Measurements from ENCODE around the gene TBC1D1.

Gene TBC1D1

DNA sequence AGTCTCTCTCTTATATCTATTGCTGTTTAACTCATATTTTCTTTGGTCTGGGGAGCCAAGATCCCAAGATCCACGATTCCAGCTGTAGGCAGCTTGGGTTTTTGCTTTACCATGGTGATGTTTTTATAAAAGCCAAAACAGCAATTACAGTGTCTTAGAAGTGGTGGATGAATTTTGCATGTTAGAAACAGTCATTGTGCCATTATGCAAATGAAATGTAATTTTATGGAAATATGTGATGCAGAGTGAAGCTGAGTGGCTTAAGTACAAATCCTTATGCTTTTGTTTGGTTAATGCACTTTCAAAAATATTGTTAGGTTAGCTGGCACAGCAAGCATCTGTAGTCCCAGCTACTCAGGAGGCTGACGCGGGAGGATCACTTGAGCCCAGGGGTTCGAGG, 36.5 kb downstream of the TBC1D1 start:
- Histone ChIP-seq H2BK12ac (ENCODE audit: low read length) (no peak overlapping the region), H4K12ac (ENCODE audit: low read depth, low read length) (no peak overlapping the region), H3K27me3 (ENCODE audit: insufficient read depth, low read length) (no peaks in the 10 kb centered on the region), H4K91ac (ENCODE audit: low read depth, low read length) (no peak overlapping the region), H3K27ac (ENCODE audit: low read depth, low read length) (no peak overlapping the region), H2AFZ (ENCODE audit: insufficient read depth, low read length, poor library complexity) (no peak overlapping the region), H3K36me3 (ENCODE audit: control insufficient read depth in 1 of 2, insufficient read depth in 2 of 2, low read length in 2 of 2) (no peaks in the 10 kb centered on the region), H3K79me1 (ENCODE audit: low read length) (no peaks in the 10 kb centered on the region), H4K8ac (ENCODE audit: low read depth, low read length) (no peak overlapping the region), H3K9me3 (ENCODE audit: insufficient read depth, low read depth, low read length) (no peaks in the 10 kb centered on the region), H3K4me3 (ENCODE audit: low read depth, low read length) (no peak overlapping the region), H2AK5ac (ENCODE audit: low read length) (no peak overlapping the region), H3K18ac (ENCODE audit: low read length) (no peak overlapping the region), H3K79me2 (ENCODE audit: control insufficient read depth, insufficient read depth, low read length, poor library complexity) (no peaks in the 10 kb centered on the region), H2BK5ac (ENCODE audit: low read depth, low read length, poor library complexity) (no peak overlapping the region), H3K4me1 (ENCODE audit: control insufficient read depth in 1 of 2, insufficient read depth in 2 of 2, low read length in 2 of 2) (no peaks in the 10 kb centered on the region), H3K9ac (ENCODE audit: low read length) (no peak overlapping the region), H3K4ac (ENCODE audit: low read depth, low read length) (no peak overlapping the region), H3K14ac (ENCODE audit: low read length) (no peak overlapping the region), H3K4me2 (ENCODE audit: low read length) (no peak overlapping the region), H2BK120ac (ENCODE audit: insufficient read depth, low read length, poor library complexity) (no peak overlapping the region), H3K23ac (ENCODE audit: low read length) (no peak overlapping the region)
- WGBS (ENCODE audit: extremely low coverage, insufficient coverage, insufficient read length), result no CpG with 5 or more reads among the region's 4 CpGs
- no peak for DNase-seq

DNA sequence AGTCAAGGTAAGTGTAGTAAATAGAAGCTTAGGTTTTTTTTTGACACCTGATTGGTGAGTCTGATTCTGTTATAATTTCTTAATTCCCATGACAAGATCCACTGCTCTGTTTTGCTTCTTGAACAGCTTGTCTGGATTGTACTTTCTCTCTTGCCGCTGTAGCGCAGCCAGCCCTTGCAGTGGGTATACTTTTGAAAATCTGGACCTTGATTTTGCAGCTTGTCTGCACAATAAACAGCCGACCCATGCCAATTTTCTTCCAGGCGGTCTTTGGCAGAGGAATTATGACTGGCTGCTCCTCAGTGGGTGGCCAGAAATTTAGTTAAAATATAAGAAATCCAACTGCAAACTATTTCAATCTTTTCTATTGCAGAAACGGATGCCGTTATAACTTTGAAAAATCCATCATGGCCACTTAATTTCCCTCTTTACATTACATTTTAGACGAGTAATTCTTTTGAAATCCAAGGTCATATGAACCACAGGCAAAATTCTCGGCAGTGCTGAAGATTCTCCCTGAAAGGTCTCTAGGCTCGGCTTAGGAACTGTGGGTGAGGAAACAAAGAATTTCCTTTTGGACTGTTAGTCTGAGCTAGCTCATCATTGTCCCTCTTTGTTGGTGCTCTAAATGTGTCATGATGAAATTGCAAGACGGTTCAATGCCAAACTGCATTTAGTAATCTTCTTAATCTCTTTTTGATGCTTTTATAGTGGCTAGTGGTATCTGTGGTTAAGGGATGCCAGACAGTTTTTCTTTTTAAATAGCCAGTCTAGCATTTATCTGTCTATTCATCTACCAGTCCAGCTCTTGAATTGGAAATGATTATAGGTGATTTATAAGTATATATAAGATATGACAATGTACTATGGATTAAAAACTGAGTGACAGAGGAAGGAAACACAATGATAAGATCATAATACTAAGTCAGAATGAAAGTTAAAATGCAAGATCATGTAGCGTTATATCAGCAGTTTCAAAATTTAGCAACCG, 37.8 kb downstream of the TBC1D1 start:
- H3K4me3 ChIP-seq (ENCODE audit: low read depth, low read length), result no peak overlapping the region
- H3K9me3 ChIP-seq (ENCODE audit: insufficient read depth, low read depth, low read length), result no peaks in the 10 kb centered on the region
- H4K8ac ChIP-seq (ENCODE audit: low read depth, low read length), result no peak overlapping the region
- H3K9ac ChIP-seq (ENCODE audit: low read length), result no peak overlapping the region
- H3K4me1 ChIP-seq (ENCODE audit: control insufficient read depth in 1 of 2, insufficient read depth in 2 of 2, low read length in 2 of 2), result no peaks in the 10 kb centered on the region
- H3K14ac ChIP-seq (ENCODE audit: low read length), result no peak overlapping the region
- no peak overlapping the region for H3K23ac ChIP-seq (ENCODE audit: low read length)
- no peak overlapping the region for H2BK12ac ChIP-seq (ENCODE audit: low read length)
- no peak overlapping the region for H3K4me2 ChIP-seq (ENCODE audit: low read length)
- H3K79me2 ChIP-seq (ENCODE audit: control insufficient read depth, insufficient read depth, low read length, poor library complexity), result no peaks in the 10 kb centered on the region
- H3K4ac ChIP-seq (ENCODE audit: low read depth, low read length), result no peak overlapping the region
- DNase-seq, result no peak
- no peaks in the 10 kb centered on the region for H3K36me3 ChIP-seq (ENCODE audit: control insufficient read depth in 1 of 2, insufficient read depth in 2 of 2, low read length in 2 of 2)
- H3K79me1 ChIP-seq (ENCODE audit: low read length), result no peaks in the 10 kb centered on the region
- no peaks in the 10 kb centered on the region for H3K27me3 ChIP-seq (ENCODE audit: insufficient read depth, low read length)
- no peak overlapping the region for H3K27ac ChIP-seq (ENCODE audit: low read depth, low read length)
- no peak overlapping the region for H4K91ac ChIP-seq (ENCODE audit: low read depth, low read length)
- no peak overlapping the region for H2BK120ac ChIP-seq (ENCODE audit: insufficient read depth, low read length, poor library complexity)
- no peak overlapping the region for H2BK5ac ChIP-seq (ENCODE audit: low read depth, low read length, poor library complexity)
- WGBS (ENCODE audit: extremely low coverage, insufficient coverage, insufficient read length), result no CpG with 5 or more reads among the region's 12 CpGs
- no peak overlapping the region for H2AK5ac ChIP-seq (ENCODE audit: low read length)
- no peak overlapping the region for H2AFZ ChIP-seq (ENCODE audit: insufficient read depth, low read length, poor library complexity)
- no peak overlapping the region for H3K18ac ChIP-seq (ENCODE audit: low read length)
- no peak overlapping the region for H4K12ac ChIP-seq (ENCODE audit: low read depth, low read length)

DNA sequence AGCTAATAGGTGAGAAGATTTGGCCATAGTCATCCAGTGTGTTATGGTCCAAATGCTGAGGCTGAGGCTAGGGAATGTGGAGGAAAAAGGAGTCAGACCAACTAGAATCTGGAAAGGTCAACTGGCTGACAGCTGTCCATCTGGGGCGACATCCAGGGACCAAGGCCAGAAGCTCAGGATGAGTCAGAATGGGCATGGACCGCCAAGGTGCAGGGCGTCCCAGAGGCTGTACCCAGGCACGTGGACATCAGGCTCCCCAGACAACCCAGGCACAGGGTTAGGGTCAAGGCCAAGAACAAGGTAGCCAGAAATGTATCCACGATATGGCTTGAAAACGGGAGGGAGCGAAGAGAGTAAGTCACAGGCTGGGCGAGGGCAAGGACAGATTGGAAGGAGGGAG, 43.2 kb downstream of the TBC1D1 start:
- Histone ChIP-seq H3K36me3 (ENCODE audit: control insufficient read depth in 1 of 2, insufficient read depth in 2 of 2, low read length in 2 of 2) (no peaks in the 10 kb centered on the region), H4K91ac (ENCODE audit: low read depth, low read length) (no peak overlapping the region), H3K4me3 (ENCODE audit: low read depth, low read length) (no peak overlapping the region), H3K4ac (ENCODE audit: low read depth, low read length) (no peak overlapping the region), H3K79me1 (ENCODE audit: low read length) (no peaks in the 10 kb centered on the region), H2AFZ (ENCODE audit: insufficient read depth, low read length, poor library complexity) (no peak overlapping the region), H4K8ac (ENCODE audit: low read depth, low read length) (no peak overlapping the region), H3K23ac (ENCODE audit: low read length) (no peak overlapping the region), H2AK5ac (ENCODE audit: low read length) (no peak overlapping the region), H3K27me3 (ENCODE audit: insufficient read depth, low read length) (no peaks in the 10 kb centered on the region), H2BK5ac (ENCODE audit: low read depth, low read length, poor library complexity) (no peak overlapping the region), H3K4me1 (ENCODE audit: control insufficient read depth in 1 of 2, insufficient read depth in 2 of 2, low read length in 2 of 2) (no peaks in the 10 kb centered on the region), H3K9me3 (ENCODE audit: insufficient read depth, low read depth, low read length) (no peaks in the 10 kb centered on the region), H2BK12ac (ENCODE audit: low read length) (no peak overlapping the region), H3K79me2 (ENCODE audit: control insufficient read depth, insufficient read depth, low read length, poor library complexity) (no peaks in the 10 kb centered on the region), H3K4me2 (ENCODE audit: low read length) (no peak overlapping the region), H3K27ac (ENCODE audit: low read depth, low read length) (no peak overlapping the region), H4K12ac (ENCODE audit: low read depth, low read length) (no peak overlapping the region), H2BK120ac (ENCODE audit: insufficient read depth, low read length, poor library complexity) (no peak overlapping the region), H3K9ac (ENCODE audit: low read length) (no peak overlapping the region), H3K14ac (ENCODE audit: low read length) (no peak overlapping the region), H3K18ac (ENCODE audit: low read length) (no peak overlapping the region)
- no peak for DNase-seq
- no CpG with 5 or more reads among the region's 8 CpGs for WGBS (ENCODE audit: extremely low coverage, insufficient coverage, insufficient read length)

DNA sequence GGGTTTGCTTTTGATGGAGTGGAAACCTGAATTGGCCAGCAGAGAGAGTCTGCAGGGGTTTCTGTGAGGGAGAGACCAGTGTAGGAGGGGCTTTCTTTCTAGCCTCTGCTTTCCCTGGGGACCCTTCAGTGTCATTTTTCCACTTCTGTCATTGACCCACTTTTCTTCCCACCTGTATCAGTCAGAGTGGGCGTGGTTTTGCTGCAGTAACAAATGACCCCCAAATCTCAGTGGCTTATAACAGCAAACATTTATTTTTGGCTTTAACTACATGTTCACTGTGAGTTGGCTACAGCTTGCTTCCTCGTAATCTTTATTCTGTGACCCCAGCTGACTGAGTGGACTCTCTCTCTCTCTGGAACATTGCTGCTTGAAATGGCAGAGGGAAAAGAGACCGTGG, 43.7 kb downstream of the TBC1D1 start:
- H3K14ac ChIP-seq (ENCODE audit: low read length), result no peak overlapping the region
- WGBS (ENCODE audit: extremely low coverage, insufficient coverage, insufficient read length), result no CpG with 5 or more reads among the region's 3 CpGs
- no peak overlapping the region for H3K4me3 ChIP-seq (ENCODE audit: low read depth, low read length)
- H3K9me3 ChIP-seq (ENCODE audit: insufficient read depth, low read depth, low read length), result no peaks in the 10 kb centered on the region
- no peaks in the 10 kb centered on the region for H3K79me1 ChIP-seq (ENCODE audit: low read length)
- no peak overlapping the region for H2AFZ ChIP-seq (ENCODE audit: insufficient read depth, low read length, poor library complexity)
- H3K4me2 ChIP-seq (ENCODE audit: low read length), result no peak overlapping the region
- no peak overlapping the region for H3K4ac ChIP-seq (ENCODE audit: low read depth, low read length)
- no peak overlapping the region for H4K8ac ChIP-seq (ENCODE audit: low read depth, low read length)
- H4K12ac ChIP-seq (ENCODE audit: low read depth, low read length), result no peak overlapping the region
- H3K9ac ChIP-seq (ENCODE audit: low read length), result no peak overlapping the region
- no peak overlapping the region for H4K91ac ChIP-seq (ENCODE audit: low read depth, low read length)
- H2BK5ac ChIP-seq (ENCODE audit: low read depth, low read length, poor library complexity), result no peak overlapping the region
- H3K18ac ChIP-seq (ENCODE audit: low read length), result no peak overlapping the region
- no peaks in the 10 kb centered on the region for H3K36me3 ChIP-seq (ENCODE audit: control insufficient read depth in 1 of 2, insufficient read depth in 2 of 2, low read length in 2 of 2)
- H2BK12ac ChIP-seq (ENCODE audit: low read length), result no peak overlapping the region
- H2AK5ac ChIP-seq (ENCODE audit: low read length), result no peak overlapping the region
- no peaks in the 10 kb centered on the region for H3K4me1 ChIP-seq (ENCODE audit: control insufficient read depth in 1 of 2, insufficient read depth in 2 of 2, low read length in 2 of 2)
- H3K23ac ChIP-seq (ENCODE audit: low read length), result no peak overlapping the region
- H3K27ac ChIP-seq (ENCODE audit: low read depth, low read length), result no peak overlapping the region
- H3K79me2 ChIP-seq (ENCODE audit: control insufficient read depth, insufficient read depth, low read length, poor library complexity), result no peaks in the 10 kb centered on the region
- no peak for DNase-seq
- H2BK120ac ChIP-seq (ENCODE audit: insufficient read depth, low read length, poor library complexity), result no peak overlapping the region
- H3K27me3 ChIP-seq (ENCODE audit: insufficient read depth, low read length), result no peaks in the 10 kb centered on the region

Measured in trophoblast cell (in vitro differentiated cells and primary cell).